GM18517 (cell line): Measurements from ENCODE around the gene NOS1AP.

Experiments used
- ATAC-seq: cut with Tn5 transposase; IDR thresholded peaks from one replicate; pipeline ENCODE4 v1.9.1; 2021; ENCODE audit warnings: mild to moderate bottlenecking, moderate library complexity; ENCODE audit not compliant: unreplicated experiment

Gene NOS1AP

DNA sequence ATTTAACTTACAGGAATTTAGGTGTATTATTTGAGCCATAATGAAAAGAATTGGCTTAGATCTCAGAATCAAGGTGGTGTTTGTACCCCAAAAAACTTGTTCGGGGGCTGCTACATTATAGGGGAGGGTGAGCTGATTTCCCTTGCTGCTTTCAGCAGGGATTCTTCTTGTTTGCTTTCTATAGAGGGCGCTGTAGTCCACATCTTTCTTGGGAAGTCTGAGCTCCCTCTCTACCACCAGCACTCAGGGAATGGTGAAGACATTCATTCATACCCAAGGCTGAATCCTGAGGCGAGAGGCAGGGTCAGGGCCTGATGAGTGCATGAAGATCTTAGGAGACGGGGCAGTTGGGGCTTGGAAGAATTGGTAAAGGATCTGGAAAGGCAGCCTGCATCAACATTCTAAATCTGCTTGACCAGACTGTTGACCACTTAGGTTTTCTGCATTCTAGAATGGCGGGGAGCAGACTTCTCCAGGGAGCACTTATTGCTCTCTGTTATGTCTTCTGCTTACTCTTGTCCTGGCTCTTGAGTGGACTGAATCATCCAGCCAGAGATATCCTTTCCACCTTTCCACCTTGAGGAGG lies 288.3 kb downstream of the NOS1AP start:
- no peak for ATAC-seq

DNA sequence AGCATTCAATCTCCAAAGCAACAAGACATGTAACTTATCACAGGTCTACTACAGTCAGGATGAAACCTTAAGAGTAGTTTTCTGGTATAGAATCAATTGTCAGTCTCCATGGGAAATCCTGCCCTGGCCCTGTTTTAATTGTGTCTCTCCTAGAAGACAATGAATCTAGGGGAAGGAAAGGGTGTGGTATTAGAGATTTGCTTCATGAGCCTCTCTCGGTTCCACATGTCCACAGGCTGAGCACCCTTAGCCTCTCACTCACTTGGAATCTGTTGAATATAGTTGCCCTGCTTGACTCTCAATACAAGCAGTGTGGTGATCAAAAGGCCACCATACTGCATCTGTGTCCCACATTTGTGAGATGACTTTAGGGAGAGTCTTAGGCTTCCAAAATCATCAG lies 289.4 kb downstream of the NOS1AP start:
- ATAC-seq = no peak

DNA sequence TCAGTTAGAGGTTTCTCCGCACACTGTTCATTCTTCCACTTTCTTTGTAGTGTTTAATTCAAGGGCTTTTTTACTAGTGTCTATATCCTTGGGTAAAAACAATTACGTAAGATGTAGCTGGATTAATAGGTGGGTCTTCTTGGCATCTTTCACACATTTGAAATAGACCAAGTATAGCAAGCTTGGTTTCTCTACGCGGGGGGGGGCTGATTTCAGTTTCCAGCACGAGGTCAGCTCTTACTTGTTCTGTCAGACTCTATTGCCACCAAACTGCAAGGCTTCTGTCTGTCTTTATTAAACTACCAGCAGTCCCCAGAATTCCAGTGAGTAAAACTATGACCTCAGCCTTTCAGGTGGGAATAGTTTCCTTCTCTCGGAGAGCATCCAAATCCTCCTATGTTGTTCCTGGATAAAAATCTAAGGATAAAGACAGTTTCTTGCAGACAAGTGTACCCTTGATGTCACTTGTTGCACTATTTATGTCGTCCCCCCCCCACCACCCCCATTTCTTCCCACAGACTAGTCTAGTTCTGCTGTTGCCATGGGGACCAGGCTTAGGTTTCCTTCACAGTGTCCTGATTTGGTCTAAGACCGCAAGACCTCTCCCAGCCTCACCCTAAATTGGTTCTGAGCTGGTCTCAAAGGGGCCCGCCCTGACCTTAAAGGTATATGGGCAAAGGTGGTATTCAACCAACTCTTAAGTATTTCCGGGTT lies 290.2 kb downstream of the NOS1AP start:
- no peak for ATAC-seq

DNA sequence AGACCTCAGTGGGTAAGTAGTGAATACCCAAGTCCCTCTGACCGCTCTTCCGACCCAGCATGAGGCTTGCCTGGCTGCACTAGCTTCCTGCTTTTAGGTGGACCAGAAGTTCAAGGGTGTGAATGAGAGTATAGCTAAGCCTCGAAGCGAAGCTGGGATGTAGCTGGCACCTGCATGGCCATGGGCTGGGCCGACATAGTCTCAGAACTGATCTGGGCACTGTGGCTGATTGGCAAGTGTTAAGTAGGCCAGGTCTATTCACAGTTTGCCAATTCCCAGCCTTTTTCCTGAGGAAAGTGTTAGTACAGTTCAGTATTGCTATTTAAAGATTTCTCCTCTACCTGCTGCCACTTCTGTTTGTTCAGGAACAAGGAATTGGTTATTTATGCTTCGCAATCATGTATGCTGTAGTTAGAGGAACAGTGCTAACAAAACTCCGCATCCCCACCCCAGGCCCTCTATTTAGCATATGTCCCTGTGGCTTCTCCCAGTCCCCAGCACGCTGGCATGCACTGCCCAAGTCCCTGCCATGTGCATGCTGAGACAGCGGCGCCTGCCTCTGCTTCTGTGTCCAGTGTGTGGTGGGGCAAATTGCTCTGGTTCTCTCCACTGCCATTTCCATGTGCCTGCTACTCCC lies 290.9 kb downstream of the NOS1AP start:
- no peak for ATAC-seq

DNA sequence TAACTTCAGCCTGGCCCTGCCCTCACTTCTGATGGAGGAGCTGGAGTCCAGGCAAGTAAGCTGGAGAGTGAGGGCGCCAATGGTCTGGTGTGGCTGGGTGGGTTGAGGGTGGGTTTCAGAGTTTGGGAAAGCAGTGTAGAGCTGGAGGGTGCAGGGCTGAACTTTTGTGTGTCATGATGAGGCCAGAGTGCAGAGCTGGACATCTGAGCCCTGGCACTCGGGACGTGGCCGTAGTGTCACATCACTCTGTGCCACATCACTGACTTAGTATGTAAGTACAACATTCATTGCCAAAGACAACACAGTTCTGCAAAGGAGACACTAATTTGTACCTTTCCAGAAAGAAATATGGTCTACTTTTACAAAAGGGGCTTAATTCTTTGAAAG lies 291.4 kb downstream of the NOS1AP start:
- ATAC-seq = no peak

DNA sequence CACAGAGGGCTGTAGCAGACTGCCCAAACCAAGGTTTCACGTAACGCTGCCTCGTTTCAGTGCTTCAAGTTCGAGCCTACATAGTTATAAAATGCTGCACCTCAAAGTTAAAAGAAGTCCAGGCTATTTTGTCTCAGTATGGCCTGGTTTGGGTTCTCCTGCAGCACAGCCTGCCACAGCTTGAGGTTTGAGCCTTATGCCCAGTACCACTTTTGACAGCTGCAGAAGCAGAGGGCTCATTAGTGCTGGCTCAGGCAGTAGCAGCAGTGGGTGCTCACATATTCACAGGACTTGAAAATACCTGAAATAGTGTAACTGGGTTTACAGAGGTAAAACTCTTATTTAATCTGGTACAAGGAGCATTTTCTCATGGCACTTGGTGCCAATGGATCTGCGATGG lies 291.9 kb downstream of the NOS1AP start:
- ATAC-seq = peak; percentile 37

DNA sequence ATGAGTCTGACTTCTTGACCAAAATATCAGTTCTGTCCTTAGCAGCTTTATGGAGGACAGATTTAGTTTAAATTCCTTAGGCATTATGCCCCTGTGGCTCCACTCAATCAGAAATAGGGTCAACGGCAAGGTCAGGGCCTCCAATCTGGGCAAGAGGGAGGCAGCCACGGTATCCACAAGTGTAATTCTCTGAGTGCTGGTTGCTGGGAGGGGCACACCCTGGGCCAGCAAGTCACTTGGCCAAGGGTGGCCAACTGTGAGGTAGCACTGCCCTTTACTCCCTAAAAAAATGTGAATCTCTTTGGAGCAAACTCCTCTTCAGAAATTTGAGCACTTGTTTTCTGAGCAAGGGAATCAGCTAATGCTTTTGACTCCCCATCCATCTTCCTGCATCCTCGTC lies 294.3 kb downstream of the NOS1AP start:
- no peak for ATAC-seq

DNA sequence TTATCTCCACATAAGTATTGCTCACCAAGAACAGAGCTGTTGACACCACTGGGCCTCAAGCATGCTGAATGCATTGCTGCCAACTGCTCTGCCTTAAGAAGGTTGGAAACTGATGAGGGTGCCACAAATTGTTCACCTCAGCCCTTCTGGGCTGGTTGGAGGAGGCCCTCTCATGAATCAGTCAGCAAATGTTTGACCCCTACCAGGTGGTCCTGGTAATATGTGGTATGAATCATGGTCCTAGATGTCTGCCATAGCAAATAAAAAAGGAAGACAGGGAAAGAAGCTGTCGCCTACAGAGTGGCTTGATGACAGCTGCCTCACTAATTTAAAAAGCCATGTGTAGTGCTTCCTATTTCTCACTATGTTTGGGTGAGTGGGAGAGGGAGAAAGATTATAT lies 295.0 kb downstream of the NOS1AP start:
- ATAC-seq = no peak

DNA sequence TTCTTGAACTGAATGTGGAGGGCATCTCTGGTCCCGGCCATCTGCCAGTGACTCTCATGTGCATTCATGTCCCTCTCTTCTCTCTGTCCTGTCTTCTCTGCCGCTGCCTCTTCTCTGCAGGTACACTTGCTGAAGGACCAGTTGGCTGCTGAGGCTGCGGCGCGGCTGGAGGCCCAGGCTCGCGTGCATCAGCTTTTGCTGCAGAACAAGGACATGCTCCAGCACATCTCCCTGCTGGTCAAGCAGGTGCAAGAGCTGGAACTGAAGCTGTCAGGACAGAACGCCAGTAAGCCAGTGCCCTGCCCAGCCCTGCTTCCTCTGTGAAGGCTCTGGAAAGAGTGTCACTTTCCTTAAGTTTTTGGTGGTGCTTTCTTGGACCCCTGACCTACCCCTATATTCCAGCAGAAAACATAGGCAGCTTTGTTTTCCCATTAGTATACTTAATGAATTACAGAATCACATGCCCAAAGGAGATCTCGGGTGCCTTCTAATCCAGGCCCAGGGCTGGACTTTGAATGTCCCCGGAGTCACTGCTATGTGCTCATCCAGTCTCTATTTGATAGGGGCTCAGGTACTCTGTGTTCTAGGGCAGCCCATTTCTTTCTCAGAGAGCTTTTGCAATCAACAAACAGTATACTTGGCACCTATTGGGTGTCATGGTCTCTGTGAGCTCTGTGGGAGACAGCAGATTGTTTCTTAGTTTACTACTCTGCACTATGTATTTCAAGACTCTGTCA lies 296.0 kb downstream of the NOS1AP start:
- ATAC-seq = no peak

DNA sequence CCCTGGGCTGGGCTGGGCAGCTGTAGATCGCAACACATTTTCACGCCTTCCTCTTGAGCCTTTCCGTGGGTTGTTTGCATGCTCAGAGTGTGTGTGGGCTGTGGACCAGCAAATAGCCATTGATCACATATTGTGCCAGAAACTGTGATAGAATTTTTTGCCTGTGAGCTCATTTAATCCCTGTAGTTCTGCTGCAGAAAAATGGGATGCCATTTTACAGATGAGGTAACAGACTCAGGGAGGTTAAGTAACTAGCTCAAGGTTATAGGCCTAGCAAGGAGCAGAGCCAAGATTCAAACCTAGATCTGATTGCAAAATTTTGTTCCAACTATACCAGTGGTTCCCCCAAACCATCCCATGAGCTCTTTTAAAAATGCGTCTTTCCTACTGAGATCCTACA lies 296.7 kb downstream of the NOS1AP start:
- ATAC-seq = no peak

DNA sequence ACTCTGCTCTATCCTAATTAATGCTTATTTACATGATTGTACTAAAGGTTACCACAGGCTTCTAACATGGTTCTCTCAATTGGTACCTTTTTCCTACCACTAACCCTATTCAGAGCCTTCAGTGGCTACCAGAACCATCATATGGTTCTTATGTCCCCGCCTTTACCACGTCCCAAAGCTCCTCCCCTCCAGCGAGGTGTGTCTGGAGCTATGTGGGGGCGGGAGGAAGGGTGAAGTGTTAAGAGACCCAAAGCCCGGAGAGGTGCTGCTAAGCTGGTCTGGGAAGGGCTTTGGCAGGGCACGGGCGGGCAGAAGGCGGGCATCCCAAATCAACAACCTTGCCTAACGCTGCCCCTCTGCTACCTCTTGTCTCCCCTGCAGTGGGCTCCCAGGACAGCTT lies 297.2 kb downstream of the NOS1AP start:
- ATAC-seq = no peak

DNA sequence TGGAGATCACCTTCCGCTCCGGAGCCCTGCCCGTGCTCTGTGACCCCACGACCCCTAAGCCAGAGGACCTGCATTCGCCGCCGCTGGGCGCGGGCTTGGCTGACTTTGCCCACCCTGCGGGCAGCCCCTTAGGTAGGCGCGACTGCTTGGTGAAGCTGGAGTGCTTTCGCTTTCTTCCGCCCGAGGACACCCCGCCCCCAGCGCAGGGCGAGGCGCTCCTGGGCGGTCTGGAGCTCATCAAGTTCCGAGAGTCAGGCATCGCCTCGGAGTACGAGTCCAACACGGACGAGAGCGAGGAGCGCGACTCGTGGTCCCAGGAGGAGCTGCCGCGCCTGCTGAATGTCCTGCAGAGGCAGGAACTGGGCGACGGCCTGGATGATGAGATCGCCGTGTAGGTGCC lies 297.6 kb downstream of the NOS1AP start:
- no peak for ATAC-seq

DNA sequence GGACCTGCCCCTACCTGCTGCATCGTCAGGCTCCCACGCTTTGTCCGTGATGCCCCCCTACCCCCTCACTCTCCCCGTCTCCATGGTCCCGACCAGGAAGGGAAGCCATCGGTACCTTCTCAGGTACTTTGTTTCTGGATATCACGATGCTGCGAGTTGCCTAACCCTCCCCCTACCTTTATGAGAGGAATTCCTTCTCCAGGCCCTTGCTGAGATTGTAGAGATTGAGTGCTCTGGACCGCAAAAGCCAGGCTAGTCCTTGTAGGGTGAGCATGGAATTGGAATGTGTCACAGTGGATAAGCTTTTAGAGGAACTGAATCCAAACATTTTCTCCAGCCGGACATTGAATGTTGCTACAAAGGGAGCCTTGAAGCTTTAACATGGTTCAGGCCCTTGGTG lies 298.3 kb downstream of the NOS1AP start:
- no peak for ATAC-seq

DNA sequence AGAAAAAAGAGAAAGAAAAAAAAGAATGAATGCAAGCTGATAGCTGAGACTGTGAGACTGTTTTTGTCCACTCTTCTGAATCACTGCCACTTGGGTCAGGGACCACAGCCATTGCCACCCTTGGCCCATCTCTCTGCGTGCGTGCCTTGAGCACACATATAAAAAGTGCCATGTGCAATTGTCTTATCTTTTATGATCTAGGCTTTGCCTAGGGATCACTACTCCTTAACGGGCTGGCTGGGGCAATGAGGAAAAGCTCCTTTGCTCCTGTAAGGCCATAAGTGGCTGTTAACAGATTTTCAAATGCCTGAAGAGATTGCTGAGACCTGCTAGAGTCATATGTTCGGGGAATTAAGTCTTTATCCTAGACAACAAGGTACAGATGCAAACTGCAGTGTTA lies 299.0 kb downstream of the NOS1AP start:
- no peak for ATAC-seq

DNA sequence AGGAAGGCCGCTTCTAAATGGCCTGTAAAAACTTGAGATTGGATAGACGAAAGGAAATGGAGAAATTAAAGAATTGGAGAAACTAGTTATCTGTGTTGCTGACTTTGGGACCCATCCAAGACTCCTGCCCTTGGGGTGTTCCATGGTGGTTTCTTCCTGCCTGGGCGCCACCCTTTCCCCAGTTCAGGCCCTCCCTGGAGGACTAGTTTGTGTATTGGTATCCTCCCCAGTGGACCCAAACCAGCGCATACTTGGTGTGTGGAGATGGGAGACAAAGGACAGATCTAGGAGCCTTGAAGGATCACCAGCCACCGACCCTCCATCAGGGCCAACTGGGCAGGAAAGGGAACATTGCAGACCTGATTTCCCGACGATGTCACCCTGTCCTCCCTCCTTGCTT lies 300.1 kb downstream of the NOS1AP start:
- no peak for ATAC-seq

DNA sequence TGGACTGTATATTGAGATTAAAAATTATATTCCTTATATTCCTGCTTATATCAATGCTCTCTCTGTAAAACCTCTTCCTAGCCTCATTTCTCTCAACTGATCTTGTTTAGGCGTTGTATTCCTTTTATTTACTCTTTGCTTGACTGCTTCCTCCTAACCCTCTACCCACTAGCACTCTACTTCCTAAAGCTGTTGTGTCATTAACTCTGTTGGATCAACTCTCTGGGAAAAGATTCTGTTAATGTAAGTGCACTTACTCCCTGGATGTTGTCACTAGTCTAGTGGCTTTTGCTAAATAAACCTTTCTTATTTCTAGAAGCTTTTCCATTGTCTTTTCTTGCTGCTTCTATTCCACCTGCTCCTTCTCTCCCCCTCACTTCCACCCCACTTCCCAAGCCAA lies 300.7 kb downstream of the NOS1AP start:
- no peak for ATAC-seq

DNA sequence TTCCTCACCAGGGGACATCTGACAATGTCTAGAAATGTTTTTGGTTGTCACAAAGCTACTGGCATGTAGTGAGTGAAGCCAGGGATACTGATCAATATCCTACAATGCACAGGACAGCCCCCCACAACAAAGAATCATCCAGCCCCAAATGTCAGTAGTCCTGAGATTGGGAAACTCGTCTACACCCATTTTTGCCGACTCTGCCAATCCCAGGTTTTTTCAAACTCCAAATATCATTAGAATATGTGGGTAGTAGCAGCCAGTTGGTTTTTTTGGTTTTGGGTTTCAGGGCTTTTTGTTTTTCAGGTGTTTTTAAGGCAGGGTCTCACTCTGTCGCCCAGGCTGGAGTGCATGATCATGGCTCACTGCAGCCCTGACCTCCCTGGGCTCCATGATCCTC lies 301.2 kb downstream of the NOS1AP start:
- ATAC-seq = no peak

DNA sequence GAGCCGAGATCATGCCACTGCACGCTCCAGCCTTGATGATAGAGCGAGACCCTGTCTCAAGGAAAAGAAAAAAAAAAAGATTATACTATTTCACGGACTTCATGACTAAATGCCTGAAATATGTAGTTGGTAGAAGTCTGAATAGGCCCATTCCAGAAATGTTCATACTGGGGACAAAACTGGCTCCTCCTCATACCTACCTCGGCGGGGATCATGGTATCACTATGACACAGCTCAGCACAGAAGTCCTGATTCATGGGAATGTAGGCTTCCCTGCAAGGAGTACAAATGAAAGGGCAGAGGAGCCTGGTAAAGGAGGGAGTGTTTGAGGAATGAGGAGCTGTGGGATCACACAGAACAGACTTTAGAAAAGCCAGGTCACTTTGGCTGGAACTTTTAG lies 302.1 kb downstream of the NOS1AP start:
- ATAC-seq = no peak

DNA sequence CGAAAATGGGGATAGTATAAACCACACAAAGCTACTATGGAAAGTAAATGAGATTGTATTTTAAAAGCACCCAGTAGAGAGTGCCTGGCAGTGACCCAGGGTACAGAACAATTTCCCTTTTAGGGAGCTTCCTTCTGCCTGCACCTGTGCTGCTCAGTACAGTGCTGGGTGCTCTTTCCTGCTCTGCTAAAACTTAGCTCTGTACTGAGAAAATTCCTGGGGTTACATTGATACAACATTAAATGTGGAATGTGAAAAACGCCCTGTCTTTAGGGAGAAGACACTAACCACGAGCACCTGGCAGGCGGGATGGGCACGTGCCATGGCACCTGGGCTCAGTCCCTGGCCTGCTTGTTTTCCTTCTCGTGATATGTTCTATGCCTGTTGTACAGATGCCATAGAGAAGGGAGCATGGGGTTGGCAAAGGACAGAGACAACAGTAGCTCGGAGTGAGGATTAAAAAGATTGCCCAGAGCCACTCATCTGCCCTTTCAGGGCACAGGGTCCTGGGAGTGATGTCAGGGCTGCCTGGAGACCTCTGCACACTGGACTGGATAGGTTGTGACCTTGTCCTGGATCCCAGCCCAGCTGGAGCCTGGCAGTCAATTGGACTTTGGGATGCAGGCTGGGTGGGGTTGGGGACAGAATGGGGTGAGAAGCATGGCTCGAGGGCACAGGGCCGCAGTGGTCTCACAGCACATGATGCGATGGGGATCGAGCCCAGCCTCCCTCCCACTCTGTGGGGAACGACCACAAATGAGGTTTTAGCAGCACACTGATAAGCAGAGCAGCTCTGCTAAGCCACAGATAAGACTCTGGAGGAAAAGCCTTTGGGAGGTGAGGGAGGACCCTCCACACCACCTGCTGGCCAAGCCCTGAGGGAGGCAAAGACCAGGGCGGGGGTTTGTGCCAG lies 302.9 kb downstream of the NOS1AP start:
- ATAC-seq = no peak

DNA sequence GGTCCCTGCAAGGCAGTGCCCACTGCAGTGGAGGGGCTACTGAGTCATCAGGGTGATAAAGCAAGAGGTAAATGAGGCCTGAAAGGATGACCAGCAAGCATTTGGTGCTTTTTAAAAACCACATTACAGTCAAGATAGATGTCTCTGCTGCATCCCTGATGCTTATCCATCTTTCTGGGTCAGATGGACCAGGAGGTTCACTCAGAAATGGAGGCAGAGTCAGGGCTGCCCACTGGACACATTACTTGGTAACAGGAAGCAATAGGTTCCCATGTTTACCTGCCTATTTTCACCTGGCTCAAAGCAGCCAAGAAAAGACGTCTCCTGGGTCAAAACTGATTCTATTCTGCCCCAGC lies 303.6 kb downstream of the NOS1AP start:
- ATAC-seq = no peak
